Endothelial cell of umbilical vein (primary cell): Measurements from ENCODE around the gene MPND.

Source experiments
- EZH2 ChIP-seq: IDR thresholded peaks from 2 replicates; pipeline ENCODE4 v1.6.1; 2012; ENCODE audit warnings: borderline replicate concordance, low read depth, mild to moderate bottlenecking, moderate library complexity, low read length, inconsistent platforms; ENCODE audit not compliant: severe bottlenecking
- MYC ChIP-seq: IDR thresholded peaks from one replicate; pipeline ENCODE4 v1.6.1; 2011; ENCODE audit warnings: mild to moderate bottlenecking, low read depth, low read length
- POLR2A ChIP-seq: IDR thresholded peaks from 2 replicates; pipeline ENCODE4 v1.6.1; 2012; ENCODE audit warnings: low read depth, mild to moderate bottlenecking, control low read depth, low read length
- POLR2AphosphoS5 ChIP-seq: IDR thresholded peaks from 2 replicates; pipeline ENCODE4 v1.6.1; 2012; ENCODE audit warnings: low read depth, mild to moderate bottlenecking, control low read depth, low read length, moderate library complexity; ENCODE audit not compliant: insufficient read depth
- TF ChIP-seq, protein P1 (sequence below), 2 donors: IDR thresholded peaks; 1 replicate in 1 of 2; 2 replicates in 1 of 2; pipeline ENCODE4 v1.5.1; 2011; ENCODE audit warnings: low read length in 2 of 2, mild to moderate bottlenecking in 2 of 2, moderate library complexity in 2 of 2, control low read depth in 1 of 2, inconsistent platforms in 1 of 2, low read depth in 1 of 2; ENCODE audit not compliant: insufficient read depth in 1 of 2; ENCODE audit errors: extremely low read depth in 1 of 2
- TF ChIP-seq, protein P2 (sequence below): IDR thresholded peaks from 2 replicates; pipeline ENCODE4 v1.6.1; 2011; ENCODE audit not compliant: insufficient read depth, insufficient read length

DNA sequence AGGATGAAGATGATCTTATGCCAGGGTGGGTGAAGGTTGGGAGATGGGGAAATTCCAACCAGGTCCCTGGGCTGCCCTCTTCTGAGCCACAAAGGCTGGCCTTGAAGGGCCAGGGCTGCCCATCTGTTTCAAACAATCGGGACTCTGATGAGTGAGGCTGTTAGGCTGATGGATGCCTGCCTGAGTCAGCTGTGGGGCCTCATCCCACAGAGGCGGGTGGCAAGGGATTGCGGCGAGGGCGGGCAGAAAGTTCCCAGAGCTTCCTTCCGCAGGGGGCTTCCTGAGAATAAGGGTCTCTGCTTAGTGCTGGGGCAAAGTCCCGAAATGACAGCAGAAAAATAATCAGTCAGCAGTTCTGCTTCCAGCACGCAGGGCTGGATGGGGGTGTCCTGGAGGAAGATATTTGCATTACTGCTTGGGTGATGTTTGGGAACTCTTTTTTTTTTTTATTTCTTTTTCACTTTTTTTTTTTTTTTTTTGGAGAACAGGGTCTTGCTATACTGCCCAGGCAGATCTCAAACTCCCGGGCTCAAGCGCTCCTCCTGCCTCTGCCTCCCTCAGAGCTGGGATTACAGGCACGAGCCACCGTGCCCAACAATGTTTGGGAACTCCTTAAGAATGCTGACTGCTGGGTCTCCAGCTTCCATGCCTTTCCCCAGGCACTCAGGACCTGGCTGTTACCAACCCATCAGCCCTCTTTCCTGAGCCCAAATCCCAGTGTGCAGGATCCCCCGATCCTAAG, 42.9 kb downstream of the MPND start:
- no peak for TF ChIP-seq POLR2A
- TF ChIP-seq, protein P1, sequence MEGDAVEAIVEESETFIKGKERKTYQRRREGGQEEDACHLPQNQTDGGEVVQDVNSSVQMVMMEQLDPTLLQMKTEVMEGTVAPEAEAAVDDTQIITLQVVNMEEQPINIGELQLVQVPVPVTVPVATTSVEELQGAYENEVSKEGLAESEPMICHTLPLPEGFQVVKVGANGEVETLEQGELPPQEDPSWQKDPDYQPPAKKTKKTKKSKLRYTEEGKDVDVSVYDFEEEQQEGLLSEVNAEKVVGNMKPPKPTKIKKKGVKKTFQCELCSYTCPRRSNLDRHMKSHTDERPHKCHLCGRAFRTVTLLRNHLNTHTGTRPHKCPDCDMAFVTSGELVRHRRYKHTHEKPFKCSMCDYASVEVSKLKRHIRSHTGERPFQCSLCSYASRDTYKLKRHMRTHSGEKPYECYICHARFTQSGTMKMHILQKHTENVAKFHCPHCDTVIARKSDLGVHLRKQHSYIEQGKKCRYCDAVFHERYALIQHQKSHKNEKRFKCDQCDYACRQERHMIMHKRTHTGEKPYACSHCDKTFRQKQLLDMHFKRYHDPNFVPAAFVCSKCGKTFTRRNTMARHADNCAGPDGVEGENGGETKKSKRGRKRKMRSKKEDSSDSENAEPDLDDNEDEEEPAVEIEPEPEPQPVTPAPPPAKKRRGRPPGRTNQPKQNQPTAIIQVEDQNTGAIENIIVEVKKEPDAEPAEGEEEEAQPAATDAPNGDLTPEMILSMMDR (IDR thresholded peaks at IDR 0.05; ENCODE audit: extremely low read depth in 1 of 2, insufficient read depth in 1 of 2, low read depth in 1 of 2, low read length in 2 of 2), result no peak
- TF ChIP-seq, protein P2, sequence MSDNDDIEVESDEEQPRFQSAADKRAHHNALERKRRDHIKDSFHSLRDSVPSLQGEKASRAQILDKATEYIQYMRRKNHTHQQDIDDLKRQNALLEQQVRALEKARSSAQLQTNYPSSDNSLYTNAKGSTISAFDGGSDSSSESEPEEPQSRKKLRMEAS, result no peak
- no peak for TF ChIP-seq POLR2AphosphoS5
- no peak for TF ChIP-seq MYC
- no peak for TF ChIP-seq EZH2
